Smooth muscle cell (in vitro differentiated cells): ENCODE measurements around the gene LHX4. TPM values are rescaled to one million over a fixed set of nuclear protein-coding genes. Genes with fewer than 3 reads are reported as not detected.

Source experiments
- DNase-seq: peaks from one replicate; lab custom pipeline; 2025; ENCODE audit not compliant: unreplicated experiment; lab: John Stamatoyannopoulos, UW
- H2AFZ ChIP-seq: fragments of 200-600 bp; sonication (generic); 2 replicates; pipeline ENCODE4 v1.6.0; 2016; ENCODE audit warnings: antibody characterized with exemption, low read depth, mild to moderate bottlenecking
- H3F3A ChIP-seq: fragments of 200-600 bp; sonication (generic); 2 replicates; pipeline ENCODE4 v1.6.0; 2017; ENCODE audit warnings: antibody characterized with exemption, low read depth
- H3K27ac ChIP-seq: fragments of 200-600 bp; sonication (generic); 2 replicates; pipeline ENCODE4 v1.5.1; 2016; ENCODE audit warnings: low read depth, mild to moderate bottlenecking
- H3K27me3 ChIP-seq: fragments of 200-600 bp; sonication (generic); 2 replicates; pipeline ENCODE4 v1.6.1; 2016; ENCODE audit warnings: low read depth, mild to moderate bottlenecking
- H3K36me3 ChIP-seq: fragments of 200-600 bp; sonication (generic); 2 replicates; pipeline ENCODE4 v1.5.1; 2016; ENCODE audit warnings: low read depth
- H3K4me1 ChIP-seq: fragments of 200-600 bp; sonication (generic); 2 replicates; pipeline ENCODE4 v1.5.1; 2016; ENCODE audit warnings: low read depth
- H3K4me2 ChIP-seq: fragments of 200-600 bp; sonication (generic); 2 replicates; pipeline ENCODE4 v1.6.0; 2016; ENCODE audit warnings: mild to moderate bottlenecking
- H3K4me3 ChIP-seq: fragments of 200-600 bp; sonication (generic); 2 replicates; pipeline ENCODE4 v1.5.1; 2016; ENCODE audit warnings: mild to moderate bottlenecking
- H3K79me2 ChIP-seq: fragments of 200-600 bp; sonication (generic); 2 replicates; pipeline ENCODE4 v1.6.0; 2016; ENCODE audit warnings: low read depth, mild to moderate bottlenecking
- H3K9ac ChIP-seq: fragments of 200-600 bp; sonication (generic); 2 replicates; pipeline ENCODE4 v1.6.0; 2016; ENCODE audit warnings: low read depth
- H3K9me3 ChIP-seq: fragments of 200-600 bp; sonication (generic); replicated peaks from 2 replicates; pipeline ENCODE4 v1.5.1; 2016; ENCODE audit warnings: low read depth
- H4K20me1 ChIP-seq: fragments of 200-600 bp; sonication (generic); 2 replicates; pipeline ENCODE4 v1.6.0; 2016; ENCODE audit warnings: low read depth
- CTCF ChIP-seq: fragments of 200-600 bp; sonication (generic); IDR thresholded peaks from 2 replicates; pipeline ENCODE4 v1.5.1; 2017; ENCODE audit warnings: borderline replicate concordance, mild to moderate bottlenecking, antibody characterized with exemption; ENCODE audit not compliant: insufficient read depth, poor library complexity, severe bottlenecking
- whole genome bisulfite sequencing: methylation state at CpG from one replicate; pipeline ENCODE4 v1.1.7; 2016; ENCODE audit warnings: low lambda C conversion rate; 5-methylcytosine and 5-hydroxymethylcytosine counted together
- polyA plus RNA-seq: library from polyadenylated mRNA; unstranded; fragments of >200 nt; fragmentation: Nextera tagmentation; extraction: Ambion mirVana; gene quantifications from 2 replicates; pipeline ENCODE4 v1.2.1, GENCODE V29; 2016
- total RNA-seq: library from RNA; depleted of rRNA; stranded (reverse); fragments of >200 nt; gene quantifications from 2 replicates; pipeline ENCODE4 v1.2.3, GENCODE V29; 2014

Gene LHX4
- total and polyA plus RNA-seq, 2 experiments from 2014 or later = not detected

GRCh38 chr1:180246579-180246978 lies 16.5 kb downstream of the LHX4 start:
- Histone ChIP-seq H3K79me2 (no peaks in the 10 kb centered on the region), H3K4me3 (no peak overlapping the region), H3F3A (no peaks in the 10 kb centered on the region), H3K27me3 (peaks cover 20% of the 10 kb centered on the region), H4K20me1 (no peaks in the 10 kb centered on the region), H3K4me2 (no peak overlapping the region), H2AFZ (no peak overlapping the region), H3K9me3 (no peaks in the 10 kb centered on the region), H3K36me3 (no peaks in the 10 kb centered on the region), H3K4me1 (no peaks in the 10 kb centered on the region), H3K9ac (no peak overlapping the region), H3K27ac (no peak overlapping the region)
- TF ChIP-seq CTCF = no peak
- 97% methylated on average over 5 of the region's 5 CpGs for WGBS
- no peak for DNase-seq

GRCh38 chr1:180247061-180247460 lies 17.0 kb downstream of the LHX4 start:
- Histone ChIP-seq H3K9ac (no peak overlapping the region), H3K4me2 (no peak overlapping the region), H3K4me3 (no peak overlapping the region), H3K9me3 (no peaks in the 10 kb centered on the region), H3K36me3 (no peaks in the 10 kb centered on the region), H3K79me2 (no peaks in the 10 kb centered on the region), H4K20me1 (no peaks in the 10 kb centered on the region), H3K4me1 (no peaks in the 10 kb centered on the region), H3F3A (no peaks in the 10 kb centered on the region), H3K27me3 (peaks cover 15% of the 10 kb centered on the region), H3K27ac (no peak overlapping the region), H2AFZ (no peak overlapping the region)
- no peak for DNase-seq
- WGBS = 81% methylated on average over 3 of the region's 3 CpGs
- no peak for TF ChIP-seq CTCF

GRCh38 chr1:180247580-180247979 lies 17.5 kb downstream of the LHX4 start:
- no peak for DNase-seq
- no peaks in the 10 kb centered on the region for H3F3A ChIP-seq
- H3K9ac ChIP-seq = no peak overlapping the region
- no peak for TF ChIP-seq CTCF
- H3K79me2 ChIP-seq = no peaks in the 10 kb centered on the region
- H3K4me3 ChIP-seq = no peak overlapping the region
- no peak overlapping the region for H2AFZ ChIP-seq
- no peaks in the 10 kb centered on the region for H3K36me3 ChIP-seq
- no peaks in the 10 kb centered on the region for H4K20me1 ChIP-seq
- no peaks in the 10 kb centered on the region for H3K4me1 ChIP-seq
- 86% methylated on average over 4 of the region's 4 CpGs for WGBS
- H3K4me2 ChIP-seq = no peak overlapping the region
- no peaks in the 10 kb centered on the region for H3K9me3 ChIP-seq
- H3K27ac ChIP-seq = no peak overlapping the region
- H3K27me3 ChIP-seq = peaks cover 10% of the 10 kb centered on the region

- no peak overlapping the region for H3K4me3 ChIP-seq
- H3K9ac ChIP-seq = no peak overlapping the region
- WGBS = 95% methylated on average over 7 of the region's 7 CpGs
- no peaks in the 10 kb centered on the region for H3K36me3 ChIP-seq
- peaks cover 4% of the 10 kb centered on the region for H3K27me3 ChIP-seq
- no peak for DNase-seq
- H2AFZ ChIP-seq = no peak overlapping the region
- H3K79me2 ChIP-seq = no peaks in the 10 kb centered on the region
- H3K4me2 ChIP-seq = no peak overlapping the region
- H3K27ac ChIP-seq = no peak overlapping the region
- H3F3A ChIP-seq = no peaks in the 10 kb centered on the region
- no peaks in the 10 kb centered on the region for H4K20me1 ChIP-seq
- H3K4me1 ChIP-seq = no peaks in the 10 kb centered on the region
- TF ChIP-seq CTCF = no peak
- no peaks in the 10 kb centered on the region for H3K9me3 ChIP-seq
These were observed 18.1 kb downstream of the LHX4 start for GRCh38 chr1:180248176-180248575.
